Measurements from ENCODE around the gene SLC6A6.

DNA sequence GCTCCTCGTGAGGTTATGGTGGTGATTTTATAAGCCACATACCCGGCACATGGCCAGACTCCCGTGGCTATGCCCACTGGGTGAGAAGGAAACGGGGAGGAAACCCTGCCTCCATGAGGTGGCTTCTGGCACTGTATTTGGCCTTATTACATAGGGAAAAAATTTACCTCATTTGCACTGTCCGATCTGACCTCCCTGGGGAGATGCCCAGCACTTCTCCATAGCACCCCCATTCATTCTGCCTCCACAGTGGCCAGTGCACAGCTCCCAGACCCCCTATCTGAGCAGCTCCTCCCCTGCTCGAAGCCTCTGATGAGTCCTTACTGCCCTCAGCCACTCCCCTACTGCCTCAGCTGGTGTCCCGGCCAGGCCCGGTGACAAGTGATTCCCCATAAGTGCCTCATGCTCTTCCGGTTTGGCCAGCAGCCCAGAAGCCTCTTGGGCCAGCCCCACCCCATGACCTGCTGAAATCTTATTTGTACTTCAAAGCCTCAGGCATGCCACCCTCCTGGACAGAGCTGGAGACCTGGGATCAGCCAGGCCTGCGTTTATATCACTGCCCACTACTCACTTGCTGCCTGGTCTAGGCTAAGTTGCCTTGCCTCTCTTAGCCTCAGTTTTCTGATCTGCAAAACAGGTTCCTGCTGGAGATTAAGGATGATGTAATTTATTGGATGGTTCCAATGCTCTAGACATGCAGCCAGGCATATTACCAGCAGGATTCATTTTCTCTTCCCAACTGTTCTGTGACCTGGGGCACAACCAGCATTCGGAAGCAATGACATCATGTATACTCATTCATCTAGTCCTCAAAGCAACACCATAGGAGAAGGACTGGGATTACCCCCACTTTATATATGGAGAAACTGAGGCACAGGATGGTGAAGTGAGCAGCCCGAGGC is 30.6 kb upstream of the SLC6A6 start:
- TF ChIP-seq TAF1 (IDR thresholded peaks at IDR 0.05; ENCODE audit: low read depth, low read length) (no peak), POLR2AphosphoS5 (IDR thresholded peaks at IDR 0.05; ENCODE audit: low read depth, low read length) (no peak)
